Astrocyte of the hippocampus (primary cell): ENCODE data around the gene HK1.

Experiments used
- DNase-seq: peaks from one replicate; pipeline ENCODE4 v3.0.0; 2011; ENCODE audit warnings: low read depth, low spot score

The HK1 gene

GRCh38 chr10:69374931-69375306, 96.6 kb downstream of the HK1 start:
- DNase-seq: no peak

- DNase-seq: peak; percentile 75
Measured at GRCh38 chr10:69375307-69376151, 97.2 kb downstream of the HK1 start.

- no peak for DNase-seq
Measured at GRCh38 chr10:69376662-69377061, 98.4 kb downstream of the HK1 start.

- no peak for DNase-seq
Measured at GRCh38 chr10:69377191-69377590, 98.9 kb downstream of the HK1 start.

GRCh38 chr10:69377933-69378332, 99.6 kb downstream of the HK1 start:
- DNase-seq: no peak

- no peak for DNase-seq
Measured at GRCh38 chr10:69379800-69380199, 101.5 kb downstream of the HK1 start.

- DNase-seq: peak; percentile 86
Measured at GRCh38 chr10:69382382-69383117, 104.3 kb downstream of the HK1 start.

GRCh38 chr10:69383558-69383957, 105.3 kb downstream of the HK1 start:
- no peak for DNase-seq

- DNase-seq: no peak
Measured at GRCh38 chr10:69384320-69384719, 106.0 kb downstream of the HK1 start.

- no peak for DNase-seq
Measured at GRCh38 chr10:69385454-69386350, 107.4 kb downstream of the HK1 start.

GRCh38 chr10:69387500-69387899, 109.2 kb downstream of the HK1 start:
- no peak for DNase-seq

GRCh38 chr10:69388488-69388887, 110.2 kb downstream of the HK1 start:
- no peak for DNase-seq

- peak; percentile 64 for DNase-seq
Measured at GRCh38 chr10:69389827-69390490, 111.7 kb downstream of the HK1 start.

- no peak for DNase-seq
Measured at GRCh38 chr10:69391158-69391557, 112.9 kb downstream of the HK1 start.

GRCh38 chr10:69392481-69393000, 114.2 kb downstream of the HK1 start:
- peak; percentile 92 for DNase-seq

- DNase-seq: no peak
Measured at GRCh38 chr10:69394020-69394419, 115.7 kb downstream of the HK1 start.

GRCh38 chr10:69397972-69398371, 119.7 kb downstream of the HK1 start:
- no peak for DNase-seq

GRCh38 chr10:69398466-69398865, 120.2 kb downstream of the HK1 start:
- DNase-seq: no peak

GRCh38 chr10:69400936-69401335, 122.6 kb downstream of the HK1 start:
- no peak for DNase-seq

- DNase-seq: no peak
Measured at GRCh38 chr10:69401416-69401815, 123.1 kb downstream of the HK1 start.

GRCh38 chr10:69402386-69402785, 124.1 kb downstream of the HK1 start:
- no peak for DNase-seq
